Keratinocyte (primary cell): ENCODE measurements around the gene RXRA. TPM values are rescaled to one million over a fixed set of nuclear protein-coding genes. Genes with fewer than 3 reads are reported as not detected.

Experiments used
- DNase-seq: peaks from one replicate; pipeline ENCODE4 v3.0.0-alpha.2; 2011; ENCODE audit warnings: low read depth, missing footprints, low spot score
- FAIRE-seq: peaks from 2 replicates; lab custom pipeline; 2011; peaks lifted over from hg19 to GRCh38; lab: Jason Lieb, UNC
- H2AFZ ChIP-seq: 2 replicates; pipeline ENCODE4 v1.6.0; 2012; ENCODE audit warnings: low read length, control low read depth, inconsistent platforms; ENCODE audit not compliant: control insufficient read depth
- H3K27ac ChIP-seq: 2 replicates; pipeline ENCODE4 v1.5.1; 2011; ENCODE audit warnings: low read length; ENCODE audit not compliant: control insufficient read depth, insufficient read depth
- H3K27me3 ChIP-seq: 3 replicates; pipeline ENCODE4 v1.6.0; 2011; ENCODE audit warnings: low read length; ENCODE audit not compliant: control insufficient read depth, insufficient read depth; ENCODE audit errors: extremely low read depth
- H3K36me3 ChIP-seq, 2 experiments: 2 replicates in 1 of 2; 3 replicates in 1 of 2; pipeline ENCODE4 v1.5.1; 2011; ENCODE audit warnings: low read length in 2 of 2, mild to moderate bottlenecking in 1 of 2; ENCODE audit not compliant: control insufficient read depth in 2 of 2, insufficient read depth in 2 of 2; ENCODE audit errors: extremely low read depth in 1 of 2
- H3K4me1 ChIP-seq: 3 replicates; pipeline ENCODE4 v1.5.1; 2011; ENCODE audit warnings: low read length; ENCODE audit not compliant: control insufficient read depth, insufficient read depth; ENCODE audit errors: extremely low read depth
- H3K4me2 ChIP-seq: 3 replicates; pipeline ENCODE4 v1.6.0; 2011; ENCODE audit warnings: low read depth, low read length; ENCODE audit not compliant: control insufficient read depth, insufficient read depth; ENCODE audit errors: extremely low read depth
- H3K4me3 ChIP-seq, 3 experiments: fragments of 200-600 bp in 1 of 3; sonication (generic) in 1 of 3; 2 replicates in 2 of 3; 3 replicates in 1 of 3; pipeline ENCODE4 v1.5.1; 2011 to 2016; ENCODE audit warnings: low read length in 3 of 3, mild to moderate bottlenecking in 3 of 3, control low read depth in 2 of 3, inconsistent platforms in 1 of 3, low read depth in 1 of 3, mixed read lengths in 1 of 3, mixed run types in 1 of 3, moderate library complexity in 1 of 3; ENCODE audit not compliant: control insufficient read depth in 2 of 3, insufficient read depth in 2 of 3; ENCODE audit errors: extremely low read depth in 1 of 3
- H3K79me2 ChIP-seq: 2 replicates; pipeline ENCODE4 v1.6.0; 2012; ENCODE audit warnings: low read length; ENCODE audit not compliant: control insufficient read depth, insufficient read depth
- H3K9ac ChIP-seq: 3 replicates; pipeline ENCODE4 v1.6.0; 2011; ENCODE audit warnings: low read length; ENCODE audit not compliant: control insufficient read depth, insufficient read depth; ENCODE audit errors: extremely low read depth
- H3K9me1 ChIP-seq: 3 replicates; pipeline ENCODE4 v1.6.0; 2011; ENCODE audit warnings: low read length; ENCODE audit not compliant: control insufficient read depth, insufficient read depth; ENCODE audit errors: extremely low read depth
- H3K9me3 ChIP-seq: 2 replicates; pipeline ENCODE4 v1.5.1; 2012; ENCODE audit warnings: low read depth, low read length; ENCODE audit not compliant: control insufficient read depth
- H4K20me1 ChIP-seq: 3 replicates; pipeline ENCODE4 v1.6.0; 2011; ENCODE audit warnings: low read length; ENCODE audit not compliant: control insufficient read depth, insufficient read depth; ENCODE audit errors: extremely low read depth
- EZH2 ChIP-seq: IDR thresholded peaks from one replicate; pipeline ENCODE4 v1.6.1; 2012; ENCODE audit warnings: inconsistent platforms, mild to moderate bottlenecking, low read length, moderate library complexity
- dilution Hi-C: fragments of 300-500 bp; cut with MboI; formaldehyde crosslinking; loops from one replicate; pipeline ENCODE4 v1.7.0; 2020; ENCODE audit warnings: low sequenced_read_pairs; ENCODE audit not compliant: extremely low pct_ligation_motif_present
- polyA plus RNA-seq, 5 experiments: library from polyadenylated mRNA; depleted of rRNA in 3 of 5; stranded (reverse) in 3 of 5; stranded (forward) in 1 of 5; unstranded in 1 of 5; fragments of >200 nt; gene quantifications; 1 replicate in 1 of 5; 2 replicates in 3 of 5; 3 replicates in 1 of 5; pipeline versions ENCODE4 v1.2.1 to v1.2.3, GENCODE V29; 2011 to 2012; ENCODE audit warnings: missing spikeins in 2 of 5, low read depth in 1 of 5, low replicate concordance in 1 of 5
- TF ChIP-seq, protein P1 (sequence below), 3 experiments: IDR thresholded peaks in 1 of 3; conservative IDR thresholded peaks in 1 of 3; optimal IDR thresholded peaks in 1 of 3; 2 replicates in 2 of 3; 3 replicates in 1 of 3; pipeline versions ENCODE3 to v1.5.1; 2011; ENCODE audit warnings: low read length in 3 of 3, mild to moderate bottlenecking in 3 of 3, moderate library complexity in 2 of 3, control low read depth in 1 of 3, inconsistent platforms in 1 of 3; ENCODE audit not compliant: insufficient read depth in 2 of 3; ENCODE audit errors: extremely low read depth in 1 of 3

RXRA gene
- polyA plus RNA-seq, 1 donor (not counting 4 experiments of a cell fraction or from before 2014, with no cell fraction given): 9.7 TPM

DNA sequence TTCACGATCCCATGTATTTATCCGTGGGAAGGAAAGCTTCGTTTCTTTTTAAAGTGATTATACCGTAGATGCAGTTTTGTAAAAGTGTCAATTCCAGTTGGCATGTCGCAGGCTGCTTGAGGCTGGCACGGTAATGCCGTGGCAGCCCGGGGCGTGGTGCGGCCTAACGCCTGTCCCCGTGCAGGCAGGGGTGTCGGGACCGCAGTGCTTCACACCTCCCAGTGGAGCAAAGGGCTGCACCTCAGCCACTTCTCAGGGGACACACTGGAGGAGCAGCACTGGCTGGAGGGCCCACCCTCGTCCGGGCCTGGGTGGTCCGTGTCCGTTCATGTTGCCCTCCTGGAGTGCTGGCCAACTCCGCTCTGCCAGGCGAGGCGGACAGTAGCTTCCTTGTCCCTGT, 103.2 kb downstream of the RXRA start:
- dilution Hi-C loops: no loop called here
- no peaks in the 10 kb centered on the region for H3K27me3 ChIP-seq
- FAIRE-seq: no peak

DNA sequence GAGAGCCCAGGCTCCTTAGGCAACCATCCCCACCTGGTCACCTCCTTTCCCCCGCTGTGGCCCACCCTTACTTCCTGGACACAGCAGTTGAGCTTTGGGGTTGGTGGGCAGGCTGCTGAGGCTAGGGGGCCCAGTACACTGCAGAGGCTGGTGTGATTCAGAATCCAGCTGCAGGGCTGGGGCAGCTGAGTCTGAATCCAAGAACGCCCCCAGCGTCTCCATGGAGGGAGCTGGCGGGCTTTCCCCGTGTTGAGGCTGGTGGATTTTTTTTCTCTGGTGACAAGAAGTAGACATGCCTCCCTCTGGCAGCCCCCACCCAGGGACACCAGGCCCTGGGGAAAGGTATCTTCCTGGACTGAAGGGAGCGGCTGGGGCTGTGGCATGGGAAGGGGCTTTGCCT, 104.8 kb downstream of the RXRA start:
- no peak overlapping the region for H3K27ac ChIP-seq
- peaks cover 22% of the 10 kb centered on the region in 2 experiments for H3K36me3 ChIP-seq
- no peaks in the 10 kb centered on the region for H3K9me3 ChIP-seq
- no peaks in the 10 kb centered on the region for H3K79me2 ChIP-seq
- FAIRE-seq: no peak
- H3K27me3 ChIP-seq: no peaks in the 10 kb centered on the region
- H4K20me1 ChIP-seq: peaks cover 8% of the 10 kb centered on the region
- H3K9ac ChIP-seq: no peak overlapping the region
- TF ChIP-seq, protein P1, sequence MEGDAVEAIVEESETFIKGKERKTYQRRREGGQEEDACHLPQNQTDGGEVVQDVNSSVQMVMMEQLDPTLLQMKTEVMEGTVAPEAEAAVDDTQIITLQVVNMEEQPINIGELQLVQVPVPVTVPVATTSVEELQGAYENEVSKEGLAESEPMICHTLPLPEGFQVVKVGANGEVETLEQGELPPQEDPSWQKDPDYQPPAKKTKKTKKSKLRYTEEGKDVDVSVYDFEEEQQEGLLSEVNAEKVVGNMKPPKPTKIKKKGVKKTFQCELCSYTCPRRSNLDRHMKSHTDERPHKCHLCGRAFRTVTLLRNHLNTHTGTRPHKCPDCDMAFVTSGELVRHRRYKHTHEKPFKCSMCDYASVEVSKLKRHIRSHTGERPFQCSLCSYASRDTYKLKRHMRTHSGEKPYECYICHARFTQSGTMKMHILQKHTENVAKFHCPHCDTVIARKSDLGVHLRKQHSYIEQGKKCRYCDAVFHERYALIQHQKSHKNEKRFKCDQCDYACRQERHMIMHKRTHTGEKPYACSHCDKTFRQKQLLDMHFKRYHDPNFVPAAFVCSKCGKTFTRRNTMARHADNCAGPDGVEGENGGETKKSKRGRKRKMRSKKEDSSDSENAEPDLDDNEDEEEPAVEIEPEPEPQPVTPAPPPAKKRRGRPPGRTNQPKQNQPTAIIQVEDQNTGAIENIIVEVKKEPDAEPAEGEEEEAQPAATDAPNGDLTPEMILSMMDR (optimal IDR thresholded peaks at IDR 0.05 in 1 of 3, IDR thresholded peaks at IDR 0.05 in 1 of 3, conservative IDR thresholded peaks at IDR 0.05 in 1 of 3; ENCODE audit: extremely low read depth in 1 of 3, insufficient read depth in 2 of 3, low read length in 3 of 3): no peak
- TF ChIP-seq EZH2: no peak
- no peak overlapping the region for H3K4me3 ChIP-seq
- no peak overlapping the region for H3K4me2 ChIP-seq
- H2AFZ ChIP-seq: no peak overlapping the region
- H3K4me1 ChIP-seq: peaks cover 31% of the 10 kb centered on the region
- peaks cover 3% of the 10 kb centered on the region for H3K9me1 ChIP-seq
- dilution Hi-C loops: no loop called here
- no peak for DNase-seq

More for the DNA sequence above, 103.2 kb downstream of the RXRA start:
- no peak for DNase-seq
- no peak overlapping the region for H2AFZ ChIP-seq
- H3K27ac ChIP-seq: no peak overlapping the region
- H3K79me2 ChIP-seq: no peaks in the 10 kb centered on the region
- H4K20me1 ChIP-seq: peaks cover 3% of the 10 kb centered on the region
- H3K9ac ChIP-seq: no peak overlapping the region
- H3K9me3 ChIP-seq: no peaks in the 10 kb centered on the region
- peaks cover 3% of the 10 kb centered on the region for H3K9me1 ChIP-seq
- TF ChIP-seq EZH2: no peak
- TF ChIP-seq, protein P1 (optimal IDR thresholded peaks at IDR 0.05 in 1 of 3, IDR thresholded peaks at IDR 0.05 in 1 of 3, conservative IDR thresholded peaks at IDR 0.05 in 1 of 3; ENCODE audit: extremely low read depth in 1 of 3, insufficient read depth in 2 of 3, low read length in 3 of 3): no peak
- H3K4me1 ChIP-seq: peaks cover 23% of the 10 kb centered on the region
- H3K4me3 ChIP-seq: no peak overlapping the region
- H3K4me2 ChIP-seq: no peak overlapping the region
- peaks cover 22 to 25% of the 10 kb centered on the region in 2 experiments for H3K36me3 ChIP-seq
